Osteocyte (in vitro differentiated cells): ENCODE measurements around the gene STARD5. TPM values are rescaled to one million over a fixed set of nuclear protein-coding genes. Genes with fewer than 3 reads are reported as not detected.

Experiments used
- DNase-seq: peaks from one replicate; pipeline ENCODE4 v3.0.0; 2021; ENCODE audit warnings: mixed read lengths; ENCODE audit not compliant: unreplicated experiment; ENCODE audit errors: extremely low spot score
- H3K27ac Mint-ChIP-seq: one replicate; pipeline ENCODE4 v1.8.0; 2021; ENCODE audit warnings: mild to moderate bottlenecking, mixed read lengths; ENCODE audit not compliant: unreplicated experiment
- H3K27me3 Mint-ChIP-seq: one replicate; pipeline ENCODE4 v1.8.0; 2021; ENCODE audit warnings: mixed read lengths; ENCODE audit not compliant: unreplicated experiment
- H3K36me3 Mint-ChIP-seq: one replicate; pipeline ENCODE4 v1.8.0; 2021; ENCODE audit warnings: mixed read lengths; ENCODE audit not compliant: unreplicated experiment
- H3K4me1 Mint-ChIP-seq: one replicate; pipeline ENCODE4 v1.8.0; 2021; ENCODE audit warnings: mixed read lengths; ENCODE audit not compliant: unreplicated experiment
- H3K4me3 Mint-ChIP-seq: one replicate; pipeline ENCODE4 v1.8.0; 2021; ENCODE audit warnings: mild to moderate bottlenecking, moderate library complexity, mixed read lengths; ENCODE audit not compliant: unreplicated experiment
- H3K9me3 Mint-ChIP-seq: one replicate; pipeline ENCODE4 v1.8.0; 2021; ENCODE audit warnings: mixed read lengths; ENCODE audit not compliant: unreplicated experiment
- CTCF ChIP-seq: fragments of 200-600 bp; sonication (generic); IDR thresholded peaks from 2 replicates; pipeline ENCODE4 v1.5.0; 2021; ENCODE audit warnings: antibody characterized with exemption, mild to moderate bottlenecking, moderate library complexity
- total RNA-seq: library from RNA; stranded (reverse); gene quantifications from 2 replicates; pipeline ENCODE4 v1.2.1, GENCODE V29; 2021

STARD5 gene
- total RNA-seq, 1 donor from 2014 or later: 1.3 TPM

DNA sequence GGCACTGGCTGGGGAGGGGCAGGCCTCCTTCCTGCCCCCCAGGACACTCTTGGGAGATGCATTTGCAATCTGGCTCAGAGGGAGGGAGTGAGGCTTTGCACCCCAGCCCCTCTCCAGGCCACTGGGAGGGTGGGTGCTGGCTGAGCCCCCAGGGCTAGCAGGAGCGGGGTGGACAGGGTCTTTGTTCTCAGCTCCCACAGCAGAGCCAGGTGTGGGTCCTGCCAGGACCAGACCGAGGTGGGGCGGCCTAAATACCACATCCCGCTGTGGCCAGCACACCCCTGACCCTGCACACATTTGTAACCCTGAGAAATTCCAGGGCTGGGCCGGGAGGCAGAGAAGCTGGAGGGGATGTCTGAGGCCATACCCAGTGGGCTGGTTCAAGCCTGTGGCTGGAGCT lies 41.0 kb downstream of the STARD5 start:
- no peak for DNase-seq
- TF ChIP-seq CTCF: no peak
- Mint-ChIP-seq H3K4me1 (no peaks in the 10 kb centered on the region), H3K27me3 (peaks cover 46% of the 10 kb centered on the region), H3K36me3 (no peaks in the 10 kb centered on the region), H3K27ac (no peak overlapping the region), H3K9me3 (no peaks in the 10 kb centered on the region), H3K4me3 (no peak overlapping the region)

DNA sequence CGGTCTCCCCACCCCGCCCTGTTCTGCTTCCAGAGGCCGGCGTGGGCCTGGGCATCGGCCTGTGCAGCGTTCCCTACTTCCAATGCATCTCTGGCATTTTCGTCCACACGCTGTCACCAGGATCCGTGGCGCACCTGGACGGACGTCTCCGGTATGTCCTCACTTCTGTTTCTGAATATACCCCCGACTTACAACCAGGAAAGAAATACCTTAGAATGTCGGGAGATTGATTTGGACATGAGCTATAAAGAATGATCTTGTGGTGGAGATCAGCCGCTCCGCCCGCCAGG lies 41.4 kb downstream of the STARD5 start:
- H3K36me3 Mint-ChIP-seq: no peaks in the 10 kb centered on the region
- H3K9me3 Mint-ChIP-seq: peaks cover 1% of the 10 kb centered on the region
- TF ChIP-seq CTCF: no peak

DNA sequence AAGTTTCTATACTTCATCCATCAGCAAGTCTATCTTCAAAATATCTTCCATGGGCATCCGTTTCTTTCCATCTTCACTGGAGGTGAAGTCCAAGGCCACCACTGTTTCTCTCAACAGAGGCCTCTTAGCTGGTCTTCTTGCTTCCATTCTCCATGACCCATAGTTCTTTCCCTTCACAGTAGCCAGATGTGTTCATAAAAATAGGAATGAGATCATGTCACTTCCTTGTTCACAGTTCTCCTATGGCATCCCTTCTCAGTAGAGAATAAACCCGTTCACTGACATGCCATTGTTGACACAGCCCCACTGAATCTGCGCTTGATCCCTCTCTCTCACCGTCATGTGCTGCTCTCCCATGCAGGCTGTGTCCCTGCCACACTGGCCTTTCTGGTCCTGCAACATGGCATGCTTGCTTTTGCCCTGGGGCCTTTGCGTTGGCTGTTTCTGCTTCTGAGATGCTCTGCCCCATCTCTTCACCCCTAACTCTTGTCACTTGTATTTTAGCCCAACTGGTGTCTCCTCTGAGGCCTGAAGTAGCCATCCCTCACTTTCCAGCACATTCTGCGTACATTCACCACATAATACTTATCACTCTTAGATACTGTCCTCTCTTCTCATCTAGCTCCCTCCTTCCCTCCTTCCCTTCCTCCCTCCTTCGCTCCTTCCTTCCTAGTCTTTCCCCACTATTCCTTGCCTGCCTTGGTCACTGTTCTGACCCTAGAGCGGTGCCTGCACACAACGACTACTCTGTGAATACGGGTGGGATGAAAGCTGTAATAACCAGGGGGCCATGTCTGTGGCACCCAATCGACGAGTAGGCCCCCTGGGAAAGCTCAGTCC lies 42.0 kb downstream of the STARD5 start:
- Mint-ChIP-seq H3K27ac (no peak overlapping the region), H3K27me3 (peaks cover 41% of the 10 kb centered on the region), H3K4me3 (no peak overlapping the region), H3K4me1 (no peaks in the 10 kb centered on the region), H3K9me3 (peaks cover 4% of the 10 kb centered on the region), H3K36me3 (no peaks in the 10 kb centered on the region)
- DNase-seq: no peak
- no peak for TF ChIP-seq CTCF

More for the DNA sequence above, 41.4 kb downstream of the STARD5 start:
- Mint-ChIP-seq H3K27ac (no peak overlapping the region), H3K27me3 (peaks cover 44% of the 10 kb centered on the region), H3K4me1 (no peaks in the 10 kb centered on the region), H3K4me3 (no peak overlapping the region)
- DNase-seq: no peak

DNA sequence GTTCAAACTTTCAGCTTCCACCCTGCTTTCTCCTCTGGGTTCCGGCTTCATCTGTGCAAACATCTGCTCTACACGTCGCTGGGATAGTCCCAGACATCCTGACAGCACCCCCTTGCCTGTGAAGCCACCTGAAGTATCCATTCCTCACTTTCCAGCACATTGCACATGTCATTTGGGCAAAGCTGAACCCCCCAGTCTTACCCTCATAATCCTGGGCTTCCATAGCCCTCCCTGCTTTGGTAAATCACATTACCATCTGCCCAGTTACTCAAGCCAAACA lies 42.5 kb downstream of the STARD5 start:
- Mint-ChIP-seq H3K4me1 (no peaks in the 10 kb centered on the region), H3K36me3 (no peaks in the 10 kb centered on the region), H3K9me3 (peaks cover 9% of the 10 kb centered on the region), H3K27me3 (peaks cover 35% of the 10 kb centered on the region), H3K27ac (no peak overlapping the region), H3K4me3 (no peak overlapping the region)
- DNase-seq: no peak
- TF ChIP-seq CTCF: no peak

- Mint-ChIP-seq H3K36me3 (no peaks in the 10 kb centered on the region), H3K27ac (no peak overlapping the region), H3K4me1 (no peaks in the 10 kb centered on the region), H3K27me3 (peaks cover 30% of the 10 kb centered on the region), H3K9me3 (peaks cover 9% of the 10 kb centered on the region), H3K4me3 (no peak overlapping the region)
- DNase-seq: no peak
- TF ChIP-seq CTCF: no peak
Measured at GRCh38 chr15:81280696-81281455, 43.1 kb downstream of the STARD5 start.
